ENCODE results near the gene HABP4.
A peak's percentile ranks its signal among the peaks of the same experiment; 100 is the strongest.

Gene HABP4

GRCh38 chr9:96436063-96436455, 13.9 kb upstream of the HABP4 start:
- no peak for DNase-seq (ENCODE audit: low read depth)

DNA sequence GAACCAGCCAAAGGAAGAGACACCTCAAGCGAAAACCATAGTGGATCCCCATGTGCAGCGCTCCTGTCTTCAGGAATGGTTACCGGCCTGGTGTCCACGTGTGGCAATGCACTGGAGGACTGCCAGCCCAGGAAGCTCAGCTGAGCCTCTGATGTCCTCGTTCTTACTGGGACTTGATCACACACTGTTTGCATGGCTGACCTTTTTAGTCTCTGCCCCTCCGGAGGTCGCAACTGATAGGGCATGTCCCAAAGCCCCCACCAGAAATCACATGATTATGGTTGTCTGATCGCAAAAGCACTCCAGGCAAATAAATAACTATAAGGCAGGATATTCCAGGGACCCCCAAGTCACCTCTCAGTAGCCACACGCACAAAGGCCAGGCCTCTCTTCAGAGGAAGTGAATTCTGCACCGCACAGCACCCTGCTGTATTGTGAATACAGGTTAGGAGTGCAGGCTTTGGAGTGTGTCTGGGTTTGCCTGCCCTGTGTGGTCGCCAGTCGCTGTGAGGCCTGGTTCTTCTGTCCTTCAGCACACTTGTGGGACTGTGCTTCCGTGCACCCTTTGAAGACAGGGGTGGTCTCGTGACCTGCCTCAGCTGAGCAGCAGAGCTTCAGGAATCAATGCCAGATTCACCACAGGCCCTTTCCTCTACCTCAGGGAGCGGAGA, 13.4 kb upstream of the HABP4 start:
- DNase-seq (ENCODE audit: low read depth): no peak

GRCh38 chr9:96437454-96437853, 12.5 kb upstream of the HABP4 start:
- no peak for DNase-seq (ENCODE audit: low read depth)

DNA sequence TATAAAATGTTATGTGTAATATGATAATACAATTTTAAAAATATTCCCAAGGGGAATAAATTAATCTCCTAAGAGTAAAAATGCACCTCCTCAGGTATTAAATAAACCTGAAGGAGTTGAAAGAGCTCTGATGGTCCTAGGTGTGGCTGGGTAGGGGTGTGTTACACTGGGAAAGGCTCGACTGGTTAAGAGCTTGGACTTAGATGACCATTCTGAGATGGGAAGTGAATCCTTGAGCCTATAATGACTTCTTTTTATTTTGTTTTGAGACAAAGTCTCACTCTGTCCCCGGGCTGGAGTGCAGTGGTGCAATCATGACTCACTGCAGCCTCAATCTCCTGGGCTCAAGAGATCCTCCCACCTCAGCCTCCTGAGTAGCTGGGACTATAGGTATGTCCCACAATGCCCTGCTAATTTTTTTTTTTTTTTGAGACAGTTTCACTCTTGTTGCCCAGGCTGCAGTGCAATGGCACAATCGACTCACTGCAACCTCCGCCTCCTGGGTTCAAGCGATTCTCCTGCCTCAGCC, 9.2 kb upstream of the HABP4 start:
- DNase-seq (ENCODE audit: low read depth): no peak

DNA sequence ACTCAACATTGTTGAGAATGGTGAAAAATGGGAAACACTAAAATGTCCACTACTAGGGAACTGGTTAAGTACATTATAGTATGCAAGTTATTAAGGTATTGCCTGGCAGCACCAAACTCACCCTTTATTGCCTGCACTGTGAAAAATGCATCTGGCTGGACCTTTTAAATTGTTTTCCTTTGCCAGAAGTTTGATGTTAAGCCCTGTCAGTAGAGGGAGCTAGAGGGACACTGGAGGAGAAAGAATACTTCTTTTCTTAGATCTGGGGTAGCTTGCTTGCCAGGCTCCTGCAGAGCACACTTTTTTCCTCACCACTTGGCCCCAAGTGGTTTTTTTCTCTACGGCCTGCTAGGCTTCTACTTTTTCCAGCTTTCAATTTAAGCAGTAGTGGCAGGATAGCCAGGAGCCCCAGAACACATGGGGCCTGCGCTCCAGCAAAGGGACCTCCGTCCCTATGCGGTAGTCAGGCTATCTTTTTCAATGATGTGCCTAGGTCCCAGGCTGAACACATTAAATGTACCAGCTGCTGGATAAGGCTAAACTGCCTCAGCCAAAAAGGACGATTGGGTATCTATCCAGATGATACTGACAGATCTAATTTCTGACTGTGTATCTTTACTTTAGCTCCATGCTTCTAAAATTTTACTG, 8.0 kb upstream of the HABP4 start:
- no peak for DNase-seq (ENCODE audit: low read depth)

GRCh38 chr9:96442491-96442890, 7.5 kb upstream of the HABP4 start:
- no peak for DNase-seq (ENCODE audit: low read depth)

GRCh38 chr9:96447406-96447805, 2.6 kb upstream of the HABP4 start:
- DNase-seq (ENCODE audit: low read depth): no peak

GRCh38 chr9:96448546-96449170, 1.3 kb upstream of the HABP4 start:
- DNase-seq (ENCODE audit: low read depth): no peak

- DNase-seq (ENCODE audit: low read depth): peak; percentile 2
Measured at GRCh38 chr9:96449523-96449844, 485 bp upstream of the HABP4 start.

DNA sequence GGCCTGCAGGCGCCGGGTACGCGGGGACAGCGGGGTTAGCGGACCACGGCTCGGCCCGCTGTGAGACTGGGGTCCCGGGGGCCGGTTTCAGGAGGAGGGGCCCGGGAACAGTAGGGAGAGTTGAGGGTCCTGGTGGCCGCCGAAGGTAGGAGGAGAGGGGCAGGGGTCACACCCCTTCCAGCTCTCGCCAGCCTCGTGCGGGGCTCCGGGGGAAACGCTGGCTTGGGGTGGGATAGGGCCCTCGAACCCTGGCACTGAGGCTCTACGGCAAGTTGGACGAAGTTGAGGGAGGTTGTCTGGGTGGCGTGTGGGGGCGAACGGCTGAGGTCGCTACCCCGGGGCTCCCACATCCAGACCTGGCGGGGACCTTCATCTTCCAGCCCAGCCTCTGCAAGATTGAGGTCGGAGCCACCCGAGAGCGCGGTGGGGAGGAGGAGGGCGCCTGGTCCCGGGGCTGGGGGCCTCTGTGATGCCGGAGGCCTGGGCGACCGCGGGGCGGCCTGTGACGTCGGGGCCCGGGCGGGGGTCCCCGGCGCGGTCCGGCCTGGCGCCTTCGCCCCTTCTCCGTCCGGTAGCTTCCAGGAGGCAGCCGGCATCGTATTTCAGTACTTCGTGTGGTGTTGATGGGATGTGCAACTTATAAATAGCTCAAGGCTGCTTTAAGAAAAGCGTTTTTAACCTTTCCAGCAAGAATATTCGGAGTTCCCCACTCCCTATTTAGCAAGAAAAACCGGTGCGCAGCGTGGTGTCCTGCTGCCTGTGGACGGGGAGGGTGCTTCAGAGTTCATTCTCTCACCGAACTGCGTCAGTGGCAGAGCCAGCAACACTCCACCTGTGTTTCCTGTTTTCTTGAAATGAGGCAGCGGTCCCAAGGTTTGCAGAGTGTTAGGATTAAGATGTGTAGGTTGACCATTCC, 902 bp downstream of the HABP4 start:
- DNase-seq (ENCODE audit: low read depth): peak; percentile 10

- no peak for DNase-seq (ENCODE audit: low read depth)
Measured at GRCh38 chr9:96453625-96454024, 3.7 kb downstream of the HABP4 start.

DNA sequence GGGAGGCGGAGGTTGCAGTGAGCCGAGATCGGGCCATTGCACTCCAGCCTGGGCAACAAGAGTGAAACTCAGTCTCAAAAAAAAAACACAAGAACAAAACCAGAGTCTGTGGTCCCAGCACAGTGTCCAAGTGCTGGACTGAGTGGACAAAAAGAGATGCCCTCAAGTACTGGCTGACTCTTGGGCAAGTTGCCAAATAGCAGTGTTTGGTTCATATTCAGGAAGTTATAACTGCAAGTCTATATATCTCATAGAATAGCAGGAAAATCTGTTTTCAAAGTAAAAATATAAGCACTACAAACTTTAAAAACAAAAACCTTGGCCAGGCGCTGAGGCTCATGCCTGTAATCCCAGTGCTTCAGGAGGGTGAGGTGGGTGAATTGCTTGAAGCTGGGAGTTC, 7.3 kb downstream of the HABP4 start:
- DNase-seq (ENCODE audit: low read depth): no peak

- DNase-seq (ENCODE audit: low read depth): no peak
Measured at GRCh38 chr9:96458226-96458625, 8.3 kb downstream of the HABP4 start.

DNA sequence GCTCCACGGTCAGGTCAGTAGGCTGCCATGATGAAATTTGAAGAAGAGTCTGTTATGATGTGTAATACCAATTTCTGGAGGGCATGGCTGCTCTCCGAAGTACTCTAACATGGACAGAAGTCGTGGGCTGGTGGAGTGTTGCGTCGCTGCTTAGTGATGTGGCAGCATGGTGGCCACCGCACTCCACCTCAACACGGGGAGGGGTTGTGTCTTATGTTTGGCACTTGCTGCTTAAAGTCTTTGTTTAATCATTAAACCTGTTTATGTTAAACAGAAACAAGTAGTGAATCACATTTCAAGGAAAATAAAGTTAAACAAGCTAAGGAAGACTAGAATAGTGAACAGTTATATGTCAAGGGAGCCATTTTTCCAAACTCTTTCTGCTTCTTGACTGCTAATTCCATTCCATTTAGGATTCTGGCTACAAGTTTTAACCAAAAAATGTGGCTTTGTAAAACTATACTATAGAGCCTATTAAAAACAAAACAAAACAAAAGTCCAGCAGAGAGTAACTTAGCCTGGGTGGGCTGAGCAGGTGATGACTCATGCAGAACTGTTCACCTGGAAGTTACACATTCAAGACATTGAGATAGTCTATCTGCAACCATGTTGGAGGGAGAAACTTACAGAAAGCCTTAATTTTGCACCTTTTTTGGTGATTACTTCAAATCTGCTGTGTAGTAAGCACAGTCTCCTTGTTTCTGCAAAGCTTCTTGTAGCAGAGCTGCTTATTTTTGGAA, 9.5 kb downstream of the HABP4 start:
- no peak for DNase-seq (ENCODE audit: low read depth)

DNA sequence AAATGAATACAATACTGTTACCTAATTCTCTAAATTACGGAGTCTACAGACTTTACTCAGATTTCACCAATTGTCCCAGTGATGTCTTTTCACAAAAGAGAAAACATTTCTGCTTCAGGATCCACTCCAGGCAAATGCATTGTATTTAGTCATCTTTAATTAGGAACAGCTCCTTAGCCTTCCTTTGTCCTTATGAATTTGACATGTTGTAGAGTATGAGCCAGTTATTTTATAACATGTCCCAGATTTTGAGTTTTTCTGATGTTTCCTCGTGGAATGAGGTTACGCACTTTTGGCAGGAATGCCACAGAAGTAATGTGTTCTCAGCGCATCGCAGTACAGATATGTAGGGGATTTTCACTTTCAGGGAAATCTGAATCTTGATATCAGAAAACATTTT, 10.5 kb downstream of the HABP4 start:
- DNase-seq (ENCODE audit: low read depth): no peak

DNA sequence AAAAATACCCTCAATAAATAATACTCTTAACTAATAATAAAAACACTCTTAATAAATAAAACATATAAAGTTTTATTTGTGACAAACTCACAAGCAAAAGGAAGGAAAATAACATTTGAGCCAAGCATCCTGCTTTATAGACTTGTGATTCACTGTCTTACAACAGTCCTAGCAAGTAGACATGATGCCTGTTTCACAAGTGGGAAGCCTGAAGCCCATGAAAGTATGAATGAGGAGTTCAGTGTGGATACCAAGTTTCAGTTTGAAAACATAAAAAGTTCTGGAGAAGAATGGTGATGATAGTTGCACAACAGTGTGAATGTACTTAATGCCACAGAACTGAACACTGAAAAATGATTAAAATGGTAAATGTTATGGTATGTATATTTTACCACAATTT, 10.9 kb downstream of the HABP4 start:
- no peak for DNase-seq (ENCODE audit: low read depth)

GRCh38 chr9:96461336-96461735, 11.4 kb downstream of the HABP4 start:
- no peak for DNase-seq (ENCODE audit: low read depth)

GRCh38 chr9:96462541-96462940, 12.6 kb downstream of the HABP4 start:
- DNase-seq (ENCODE audit: low read depth): no peak

GRCh38 chr9:96464426-96464825, 14.5 kb downstream of the HABP4 start:
- DNase-seq (ENCODE audit: low read depth): no peak

DNA sequence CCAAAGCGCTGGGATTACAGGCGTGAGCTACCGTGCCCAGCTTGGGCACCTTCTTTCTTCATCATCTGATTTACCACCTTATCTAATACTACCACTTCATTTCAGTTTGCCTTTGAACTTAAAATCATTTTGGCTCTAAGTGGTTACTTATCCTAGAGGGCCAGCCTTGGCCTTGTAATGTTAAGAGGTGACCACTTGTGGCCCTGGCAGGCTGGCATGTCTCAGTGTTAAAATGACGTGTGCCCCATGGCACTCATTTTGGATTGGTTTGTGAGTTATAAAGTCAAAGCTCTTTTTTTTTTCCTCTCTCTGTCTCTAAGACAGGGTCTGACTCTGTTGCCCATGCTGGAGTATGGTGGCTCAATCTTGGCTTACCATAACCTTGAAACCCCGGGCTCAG, 17.8 kb downstream of the HABP4 start:
- DNase-seq (ENCODE audit: low read depth): no peak

DNA sequence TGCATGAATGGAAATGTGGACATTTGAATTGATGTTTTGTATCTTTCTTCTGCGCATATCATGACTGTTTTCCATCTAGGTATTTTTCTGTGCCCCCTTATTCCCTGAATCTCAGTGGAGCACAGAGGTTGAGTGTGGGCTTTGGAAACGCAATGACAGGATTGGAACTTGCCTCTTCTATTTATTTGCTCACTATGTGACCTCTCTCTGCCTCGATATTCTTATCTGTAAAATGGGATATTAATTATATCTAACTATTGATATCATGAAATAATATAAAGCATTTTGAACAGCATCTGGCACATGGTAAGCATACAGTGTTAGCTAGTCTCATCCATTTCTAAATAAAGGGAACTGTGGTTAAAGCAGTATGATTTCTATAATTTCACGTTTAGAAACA, 26.0 kb downstream of the HABP4 start:
- DNase-seq (ENCODE audit: low read depth): no peak

DNA sequence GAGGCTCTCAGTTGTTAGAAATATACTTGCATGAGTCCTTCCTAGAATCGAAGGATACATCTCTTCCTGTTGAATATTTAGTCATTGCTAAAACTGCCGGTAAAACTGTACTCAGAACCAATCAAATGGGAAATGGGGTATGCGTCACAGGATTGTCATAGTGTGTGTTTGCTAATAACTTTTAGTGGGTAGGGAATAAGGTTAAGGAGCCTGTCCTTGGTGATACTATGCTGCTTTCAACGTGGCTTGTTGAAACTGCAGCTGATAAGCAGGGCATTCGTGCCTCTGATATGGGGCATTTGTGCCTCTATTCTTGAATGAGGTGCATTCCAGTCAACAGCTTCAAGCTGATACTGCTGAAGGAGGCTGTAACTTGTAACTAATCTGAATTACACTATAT, 26.6 kb downstream of the HABP4 start:
- no peak for DNase-seq (ENCODE audit: low read depth)
